KMS-11 (cell line): ENCODE results near the gene LAMB1.

Source experiments
- H2AFZ ChIP-seq: fragments of 200-600 bp; sonication (generic); 2 replicates; pipeline ENCODE4 v1.6.1; 2016; ENCODE audit warnings: antibody characterized with exemption, mixed run types, low read depth
- H3K27ac ChIP-seq: fragments of 200-600 bp; sonication (generic); 2 replicates; pipeline ENCODE4 v1.6.1; 2016; ENCODE audit warnings: mild to moderate bottlenecking, mixed run types
- H3K27me3 ChIP-seq: fragments of 200-600 bp; sonication (generic); 2 replicates; pipeline ENCODE4 v1.6.1; 2017; ENCODE audit warnings: mild to moderate bottlenecking, low read depth, mixed run types, moderate library complexity; ENCODE audit not compliant: insufficient read depth
- H3K36me3 ChIP-seq: fragments of 200-600 bp; sonication (generic); 2 replicates; pipeline ENCODE4 v1.6.1; 2017; ENCODE audit warnings: mild to moderate bottlenecking, mixed run types; ENCODE audit not compliant: insufficient read depth
- H3K4me1 ChIP-seq: fragments of 200-600 bp; sonication (generic); 2 replicates; pipeline ENCODE4 v1.6.1; 2016; ENCODE audit warnings: mild to moderate bottlenecking, low read depth, mixed run types; ENCODE audit not compliant: poor library complexity, severe bottlenecking
- H3K4me2 ChIP-seq: fragments of 200-600 bp; sonication (generic); 2 replicates; pipeline ENCODE4 v1.7.0; 2016; ENCODE audit warnings: mild to moderate bottlenecking, mixed run types
- H3K4me3 ChIP-seq: fragments of 200-600 bp; sonication (generic); IDR thresholded peaks from 2 replicates; pipeline ENCODE4 v1.6.1; 2017; ENCODE audit warnings: low read depth, low read length, mixed read lengths; ENCODE audit not compliant: insufficient read depth
- H3K79me2 ChIP-seq: fragments of 200-600 bp; sonication (generic); 2 replicates; pipeline ENCODE4 v1.6.1; 2016; ENCODE audit warnings: low read depth, mixed run types; ENCODE audit not compliant: insufficient read depth
- H3K9ac ChIP-seq: fragments of 200-600 bp; sonication (generic); 2 replicates; pipeline ENCODE4 v1.6.1; 2016; ENCODE audit warnings: mild to moderate bottlenecking, mixed run types
- H4K20me1 ChIP-seq: fragments of 200-600 bp; sonication (generic); 2 replicates; pipeline ENCODE4 v1.6.1; 2016; ENCODE audit warnings: mild to moderate bottlenecking, mixed run types; ENCODE audit not compliant: insufficient read depth
- CTCF ChIP-seq: fragments of 200-600 bp; sonication (generic); conservative IDR thresholded peaks from 2 replicates; pipeline ENCODE4 v1.6.1; 2017; ENCODE audit warnings: low read depth, mild to moderate bottlenecking, antibody characterized with exemption, low read length, moderate library complexity, mixed read lengths

Gene LAMB1

GRCh38 chr7:107884066-107884818, 118.7 kb downstream of the LAMB1 start:
- H3K27me3 ChIP-seq = no peaks in the 10 kb centered on the region; the same call in 1 of the 2 replicates
- H3K36me3 ChIP-seq = no peaks in the 10 kb centered on the region
- no peak for TF ChIP-seq CTCF
- H3K9ac ChIP-seq = no peak overlapping the region
- H2AFZ ChIP-seq = no peak overlapping the region; the same call in 1 of the 2 replicates
- H3K4me3 ChIP-seq = no peak overlapping the region
- H3K4me1 ChIP-seq = peaks cover 4% of the 10 kb centered on the region
- H4K20me1 ChIP-seq = no peaks in the 10 kb centered on the region
- no peak overlapping the region for H3K4me2 ChIP-seq
- no peaks in the 10 kb centered on the region for H3K79me2 ChIP-seq
- H3K27ac ChIP-seq = no peak overlapping the region

GRCh38 chr7:107882766-107883165, 120.2 kb downstream of the LAMB1 start:
- Histone ChIP-seq H3K27ac (no peak overlapping the region), H3K27me3 (no peaks in the 10 kb centered on the region; the same call in 1 of the 2 replicates), H3K4me2 (no peak overlapping the region), H3K36me3 (no peaks in the 10 kb centered on the region), H3K4me3 (no peak overlapping the region), H2AFZ (no peak overlapping the region), H3K9ac (no peak overlapping the region), H3K79me2 (no peaks in the 10 kb centered on the region), H4K20me1 (no peaks in the 10 kb centered on the region), H3K4me1 (peaks cover 7% of the 10 kb centered on the region)
- no peak for TF ChIP-seq CTCF

GRCh38 chr7:107879400-107880035, 123.4 kb downstream of the LAMB1 start:
- Histone ChIP-seq H3K4me1 (peaks cover 7% of the 10 kb centered on the region), H2AFZ (peak overlapping the region; percentile 38; the same call in 1 of the 2 replicates), H3K36me3 (no peaks in the 10 kb centered on the region), H3K27me3 (no peaks in the 10 kb centered on the region), H3K9ac (no peak overlapping the region), H3K27ac (no peak overlapping the region), H3K79me2 (no peaks in the 10 kb centered on the region), H4K20me1 (no peaks in the 10 kb centered on the region), H3K4me2 (no peak overlapping the region), H3K4me3 (no peak overlapping the region)
- peak; percentile 82 for TF ChIP-seq CTCF

GRCh38 chr7:107878636-107879035, 124.3 kb downstream of the LAMB1 start:
- no peak overlapping the region for H3K4me3 ChIP-seq
- no peak overlapping the region for H3K27ac ChIP-seq
- no peaks in the 10 kb centered on the region for H3K36me3 ChIP-seq
- no peaks in the 10 kb centered on the region for H4K20me1 ChIP-seq
- H3K79me2 ChIP-seq = no peaks in the 10 kb centered on the region
- H3K4me1 ChIP-seq = peaks cover 7% of the 10 kb centered on the region
- H3K4me2 ChIP-seq = no peak overlapping the region
- TF ChIP-seq CTCF = no peak
- no peak overlapping the region for H3K9ac ChIP-seq
- H3K27me3 ChIP-seq = no peaks in the 10 kb centered on the region
- no peak overlapping the region for H2AFZ ChIP-seq
